OCI-LY3 (cell line): Measurements from ENCODE around the gene KRTAP17-1.

Source experiments
- CTCF ChIP-seq: fragments of 200-600, 300-600 bp; sonication (generic); IDR thresholded peaks from 2 replicates; pipeline ENCODE4 v1.5.1; 2014; ENCODE audit warnings: antibody characterized with exemption, low read length, low read depth
- EZH2phosphoT487 ChIP-seq: fragments of 200-600 bp; shearing (Covaris generic); IDR thresholded peaks from 2 replicates; pipeline ENCODE4 v1.6.1; 2018; ENCODE audit warnings: antibody characterized with exemption, mixed run types, low read depth

GRCh38 chr17:41325126-41325525 lies 9.6 kb upstream of the KRTAP17-1 start:
- TF ChIP-seq CTCF (no peak), EZH2phosphoT487 (no peak)
